Vagina (tissue), 2 donors: ENCODE measurements around the gene SLC39A12. TPM values are rescaled to one million over a fixed set of nuclear protein-coding genes. Genes with fewer than 3 reads are reported as not detected.
"Not testable (repeated sequence)": the region's sequence is repeated elsewhere in the genome, so short reads cannot be mapped to it uniquely, and the experiment has no call there.

Source experiments
- DNase-seq, 2 donors: peaks; one replicate each; pipeline ENCODE4 v3.0.0-alpha.2; 2017; ENCODE audit errors: extremely low spot score in 2 of 2
- H3K27ac ChIP-seq: fragments of 200-600 bp; sonication (generic); one replicate; pipeline ENCODE4 v1.5.1; 2019
- H3K27me3 ChIP-seq: fragments of 200-600 bp; sonication (generic); one replicate; pipeline ENCODE4 v1.5.1; 2019
- H3K36me3 ChIP-seq, 2 donors: fragments of 200-600 bp; sonication (generic); one replicate each; pipeline ENCODE4 v1.5.1; 2017 to 2019
- H3K4me1 ChIP-seq: fragments of 200-600 bp; sonication (generic); one replicate; pipeline ENCODE4 v1.5.1; 2019
- H3K4me3 ChIP-seq, 2 donors: fragments of 200-600 bp; sonication (generic); 1 replicate in 1 of 2; 2 replicates in 1 of 2; pipeline ENCODE4 v1.5.1; 2016 to 2019
- H3K9me3 ChIP-seq: fragments of 200-600 bp; sonication (generic); one replicate; pipeline ENCODE4 v1.5.1; 2019
- CTCF ChIP-seq, 3 experiments: fragments of 450-650 bp in 2 of 3; fragments of 200-600 bp in 1 of 3; sonication (generic) in 1 of 3; IDR thresholded peaks; one replicate each; pipeline ENCODE4 v1.5.1; 2017 to 2019; ENCODE audit warnings: antibody characterized with exemption in 3 of 3, mild to moderate bottlenecking in 2 of 3, moderate library complexity in 2 of 3
- POLR2A ChIP-seq, 2 donors: fragments of 450-650 bp; IDR thresholded peaks; one replicate each; pipeline ENCODE4 v1.6.1; 2017; ENCODE audit warnings: antibody characterized with exemption in 2 of 2, mild to moderate bottlenecking in 2 of 2, moderate library complexity in 2 of 2
- POLR2AphosphoS5 ChIP-seq, 2 donors: sonication (generic); formaldehyde crosslinking; IDR thresholded peaks; one replicate each; pipeline ENCODE4 v1.9.0; 2017; ENCODE audit warnings: antibody characterized with exemption in 2 of 2, mild to moderate bottlenecking in 2 of 2, low read depth in 1 of 2; ENCODE audit not compliant: insufficient read depth in 1 of 2
- intact Hi-C: fragments of 100-400 bp; cut with DNase I; formaldehyde crosslinking; loops from one replicate; pipeline ENCODE4 v1.15.1; 2023
- total RNA-seq: library from RNA; depleted of rRNA; stranded (reverse); fragments of >200 nt; gene quantifications from one replicate; pipeline ENCODE4 v1.2.3, GENCODE V29; 2016

The SLC39A12 gene
- total RNA-seq, 1 donor from 2014 or later = not detected

GRCh38 chr10:17918187-17918903, 33.4 kb upstream of the SLC39A12 start:
- no peaks in the 10 kb centered on the region for H3K9me3 ChIP-seq
- intact Hi-C loops = no loop called here
- DNase-seq = no peak
- H3K4me1 ChIP-seq = peaks cover 2% of the 10 kb centered on the region
- H3K27me3 ChIP-seq = no peaks in the 10 kb centered on the region
- TF ChIP-seq CTCF (IDR thresholded peaks at IDR 0.05) (no peak), POLR2A (IDR thresholded peaks at IDR 0.05) (no peak), POLR2AphosphoS5 (IDR thresholded peaks at IDR 0.05; ENCODE audit: insufficient read depth in 1 of 2, low read depth in 1 of 2) (no peak)
- H3K4me3 ChIP-seq = no peak overlapping the region
- H3K27ac ChIP-seq = no peak overlapping the region
- H3K36me3 ChIP-seq = no peaks in the 10 kb centered on the region

- intact Hi-C loops = no loop called here
- peaks cover 6% of the 10 kb centered on the region for H3K4me1 ChIP-seq
- DNase-seq = no peak
- H3K36me3 ChIP-seq = no peaks in the 10 kb centered on the region
- no peak overlapping the region for H3K27ac ChIP-seq
- no peak overlapping the region for H3K4me3 ChIP-seq
- TF ChIP-seq CTCF (IDR thresholded peaks at IDR 0.05) (no peak), POLR2A (IDR thresholded peaks at IDR 0.05) (no peak), POLR2AphosphoS5 (IDR thresholded peaks at IDR 0.05; ENCODE audit: insufficient read depth in 1 of 2, low read depth in 1 of 2) (no peak)
- H3K9me3 ChIP-seq = no peaks in the 10 kb centered on the region
- no peaks in the 10 kb centered on the region for H3K27me3 ChIP-seq
Measured at GRCh38 chr10:17921378-17921777, 30.3 kb upstream of the SLC39A12 start.

GRCh38 chr10:17923728-17924127, 28.0 kb upstream of the SLC39A12 start:
- intact Hi-C loops = no loop called here
- no peak overlapping the region for H3K4me3 ChIP-seq
- H3K9me3 ChIP-seq = no peaks in the 10 kb centered on the region
- no peaks in the 10 kb centered on the region for H3K36me3 ChIP-seq
- no peak for TF ChIP-seq POLR2A (IDR thresholded peaks at IDR 0.05)
- peak in 1 of 2 donors; percentile 13 for TF ChIP-seq POLR2AphosphoS5 (IDR thresholded peaks at IDR 0.05; ENCODE audit: insufficient read depth in 1 of 2, low read depth in 1 of 2)
- DNase-seq = no peak
- no peaks in the 10 kb centered on the region for H3K27me3 ChIP-seq
- H3K4me1 ChIP-seq = peaks cover 6% of the 10 kb centered on the region
- no peak overlapping the region for H3K27ac ChIP-seq

- DNase-seq = no peak
- no peaks in the 10 kb centered on the region for H3K9me3 ChIP-seq
- no peak overlapping the region for H3K4me3 ChIP-seq
- H3K27me3 ChIP-seq = no peaks in the 10 kb centered on the region
- no peaks in the 10 kb centered on the region for H3K36me3 ChIP-seq
- TF ChIP-seq POLR2A (IDR thresholded peaks at IDR 0.05) (no peak), POLR2AphosphoS5 (IDR thresholded peaks at IDR 0.05; ENCODE audit: insufficient read depth in 1 of 2, low read depth in 1 of 2) (no peak), CTCF (IDR thresholded peaks at IDR 0.05) (no peak)
- H3K4me1 ChIP-seq = no peaks in the 10 kb centered on the region
- no peak overlapping the region for H3K27ac ChIP-seq
- intact Hi-C loops = no loop called here
Measured at GRCh38 chr10:17943033-17943745, 8.5 kb upstream of the SLC39A12 start.

GRCh38 chr10:17950269-17950668, 1.4 kb upstream of the SLC39A12 start:
- intact Hi-C loops, H3K9me3 ChIP-seq, H3K36me3 ChIP-seq, H3K27ac ChIP-seq, H3K27me3 ChIP-seq, DNase-seq, H3K4me1 ChIP-seq, H3K4me3 ChIP-seq: not testable (repeated sequence)

GRCh38 chr10:17950726-17951125, 992 bp upstream of the SLC39A12 start:
- TF ChIP-seq POLR2AphosphoS5 (IDR thresholded peaks at IDR 0.05; ENCODE audit: insufficient read depth in 1 of 2, low read depth in 1 of 2) (no peak), POLR2A (IDR thresholded peaks at IDR 0.05) (no peak)
- H3K36me3 ChIP-seq = no peaks in the 10 kb centered on the region
- no peak overlapping the region for H3K27ac ChIP-seq
- no peak for DNase-seq
- intact Hi-C loops = no loop called here
- no peaks in the 10 kb centered on the region for H3K4me1 ChIP-seq
- H3K27me3 ChIP-seq = no peaks in the 10 kb centered on the region
- H3K4me3 ChIP-seq = no peak overlapping the region
- no peaks in the 10 kb centered on the region for H3K9me3 ChIP-seq

GRCh38 chr10:17954372-17954771, 2.7 kb downstream of the SLC39A12 start:
- H3K4me3 ChIP-seq, H3K4me1 ChIP-seq, H3K36me3 ChIP-seq, H3K27me3 ChIP-seq, DNase-seq, H3K9me3 ChIP-seq, intact Hi-C loops, H3K27ac ChIP-seq: not testable (repeated sequence)
